K562 (cell line): ENCODE measurements around the gene IL12B. TPM values are rescaled to one million over a fixed set of nuclear protein-coding genes. Genes with fewer than 3 reads are reported as not detected.

ENCODE experiments used
- ATAC-seq: fragments of 200-7000 bp; cut with Tn5 transposase; 3 replicates; pipeline ENCODE4 v1.9.1; 2020; ENCODE audit warnings: moderate library complexity
- BruUV-seq: library from RNA; stranded (reverse); fragments of 400-500 nt; replicated peaks from 2 replicates; lab custom pipeline; 2021; lab: Mats Ljungman, UMichigan
- CTCF ChIA-PET: fragments of 300-600 bp; formaldehyde crosslinking; extraction: SDS; loops from one replicate; lab custom pipeline; 2021; ENCODE audit warnings: low intra/inter-chr PET ratio; lab: Yijun Ruan, JAX
- POLR2A ChIA-PET: fragments of 300-600, 350-650 bp; sonication (Branson Sonifier 250); formaldehyde crosslinking; extraction: SDS; loops from one replicate; lab custom pipeline; 2021; ENCODE audit warnings: antibody characterized with exemption, inconsistent platforms; lab: Yijun Ruan, JAX
- DNase-seq, 4 experiments: peaks; one replicate each; pipeline versions ENCODE4 v3.0.0 to v3.0.0-alpha.2; 2011 to 2018; ENCODE audit warnings: low spot score in 3 of 4, mixed read lengths in 3 of 4; ENCODE audit errors: extremely low read depth in 1 of 4
- FAIRE-seq: peaks from 2 replicates; lab custom pipeline; 2011; peaks lifted over from hg19 to GRCh38; lab: Jason Lieb, UNC
- H2AFZ ChIP-seq: 2 replicates; pipeline ENCODE4 v1.6.0; 2011; ENCODE audit warnings: low read depth, low read length, control low read depth, inconsistent platforms
- H3K27ac ChIP-seq: fragments of 200-600 bp; 3 replicates; pipeline ENCODE4 v1.8.0; 2011; ENCODE audit warnings: low read depth, mild to moderate bottlenecking, control low read depth, inconsistent platforms, low read length, moderate library complexity, mixed read lengths; ENCODE audit errors: extremely low read depth
- H3K27me3 ChIP-seq, 2 experiments: fragments of 300-600 bp in 1 of 2; 2 replicates in 1 of 2; 3 replicates in 1 of 2; pipeline versions ENCODE4 v1.6.0 to v1.8.0; 2011; ENCODE audit warnings: inconsistent platforms in 2 of 2, low read length in 2 of 2, mild to moderate bottlenecking in 1 of 2, mixed read lengths in 1 of 2, moderate library complexity in 1 of 2; ENCODE audit not compliant: control insufficient read depth in 2 of 2, insufficient read depth in 2 of 2
- H3K36me3 ChIP-seq: fragments of 300-600 bp; 3 replicates; pipeline ENCODE4 v1.8.0; 2011; ENCODE audit warnings: mild to moderate bottlenecking, low read length, inconsistent platforms; ENCODE audit not compliant: control insufficient read depth, insufficient read depth
- H3K4me1 ChIP-seq, 2 experiments: fragments of 200-600 bp in 1 of 2; replicated peaks in 1 of 2; 2 replicates in 1 of 2; 3 replicates in 1 of 2; pipeline versions ENCODE4 v1.5.1 to v1.8.0; 2011; ENCODE audit warnings: inconsistent platforms in 2 of 2, low read length in 2 of 2, mild to moderate bottlenecking in 1 of 2, mixed read lengths in 1 of 2, moderate library complexity in 1 of 2; ENCODE audit not compliant: control insufficient read depth in 2 of 2, insufficient read depth in 2 of 2
- H3K4me2 ChIP-seq: 2 replicates; pipeline ENCODE4 v1.6.1; 2011; ENCODE audit warnings: low read length, control low read depth, inconsistent platforms, mixed read lengths; ENCODE audit not compliant: insufficient read depth
- H3K4me3 ChIP-seq: fragments of 200-600 bp; sonication (generic), shearing (Covaris generic); 2 replicates; pipeline ENCODE4 v1.5.1; 2016; ENCODE audit warnings: control low read depth, inconsistent platforms
- H3K79me2 ChIP-seq: fragments of 200-600 bp; 3 replicates; pipeline ENCODE4 v1.8.0; 2011; ENCODE audit warnings: low read length, inconsistent platforms; ENCODE audit not compliant: control insufficient read depth, insufficient read depth
- H3K9ac ChIP-seq, 2 experiments: 2 replicates each; pipeline versions ENCODE4 v1.6.0 to v1.6.1; 2011; ENCODE audit warnings: low read depth in 2 of 2, low read length in 2 of 2, control low read depth in 1 of 2, inconsistent platforms in 1 of 2, mild to moderate bottlenecking in 1 of 2, mixed read lengths in 1 of 2; ENCODE audit not compliant: insufficient read depth in 1 of 2
- H3K9me1 ChIP-seq: one replicate; pipeline ENCODE4 v1.6.0; 2011; ENCODE audit warnings: inconsistent platforms, mild to moderate bottlenecking, low read length, moderate library complexity; ENCODE audit not compliant: control insufficient read depth, insufficient read depth
- H3K9me3 ChIP-seq: replicated peaks from 2 replicates; pipeline ENCODE4 v1.5.1; 2011; ENCODE audit warnings: low read depth, low read length, inconsistent platforms; ENCODE audit not compliant: control insufficient read depth, insufficient read depth
- H4K20me1 ChIP-seq: replicated peaks from 2 replicates; pipeline ENCODE4 v1.6.1; 2011; ENCODE audit warnings: low read length, inconsistent platforms, mixed read lengths; ENCODE audit not compliant: control insufficient read depth, insufficient read depth
- CAMTA2 ChIP-seq: fragments of 250-450 bp; sonication (Bioruptor Pico); conservative IDR thresholded peaks from 2 replicates; pipeline ENCODE4 v1.5.1; 2022
- CEBPG ChIP-seq, 3 experiments: fragments of 200-800 bp in 1 of 3; sonication (Bioruptor generic) in 1 of 3; sonication (generic) in 1 of 3; formaldehyde crosslinking in 1 of 3; IDR thresholded peaks in 2 of 3; conservative IDR thresholded peaks in 1 of 3; 2 replicates each; pipeline versions ENCODE4 v1.6.1 to v1.8.0; 2016 to 2022; ENCODE audit warnings: missing compliant biosample characterization in 2 of 3, missing genetic modification characterization in 2 of 3, mild to moderate bottlenecking in 1 of 3, missing genetic modification reagents in 1 of 3
- MAFF ChIP-seq: IDR thresholded peaks from 2 replicates; pipeline ENCODE4 v1.6.1; 2012; ENCODE audit warnings: low read length, improper control_type of control experiment
- MYNN ChIP-seq, 2 experiments: sonication (generic); formaldehyde crosslinking in 1 of 2; IDR thresholded peaks; 2 replicates each; pipeline versions ENCODE4 v1.5.0 to v1.6.1; 2016 to 2020; ENCODE audit warnings: antibody characterized with exemption in 1 of 2, missing genetic modification reagents in 1 of 2
- NELFE ChIP-seq: IDR thresholded peaks from 2 replicates; pipeline ENCODE4 v1.6.1; 2011; ENCODE audit warnings: mild to moderate bottlenecking; ENCODE audit not compliant: insufficient read depth, insufficient read length
- RFX1 ChIP-seq: fragments of 450-650 bp; IDR thresholded peaks from 2 replicates; pipeline ENCODE4 v1.6.1; 2016; ENCODE audit warnings: mild to moderate bottlenecking, moderate library complexity
- SAFB ChIP-seq: fragments of 200-400 bp; formaldehyde crosslinking; IDR thresholded peaks from 2 replicates; pipeline ENCODE4 v1.6.1; 2017; ENCODE audit warnings: low read depth, low read length, borderline replicate concordance
- XRCC5 ChIP-seq: fragments of 200-400 bp; formaldehyde crosslinking; IDR thresholded peaks from 2 replicates; pipeline ENCODE4 v1.6.1; 2017; ENCODE audit warnings: low read depth, mild to moderate bottlenecking, low read length
- ZNF174 ChIP-seq: fragments of 250-450 bp; sonication (Bioruptor Pico); IDR thresholded peaks from 2 replicates; pipeline ENCODE4 v1.4.0; 2020; ENCODE audit warnings: mild to moderate bottlenecking
- ZNF316 ChIP-seq: fragments of 450-650 bp; IDR thresholded peaks from 2 replicates; pipeline ENCODE4 v1.6.1; 2016
- ZNF507 ChIP-seq: conservative IDR thresholded peaks from 2 replicates; pipeline ENCODE4 v1.6.1; 2017; ENCODE audit warnings: missing genetic modification characterization, missing compliant biosample characterization
- WGBS: fragments of 100-300 bp; shearing (Covaris generic); methylation state at CpG from one replicate; pipeline ENCODE4 v1.1.6; 2016; ENCODE audit warnings: low coverage, mixed read lengths; ENCODE audit not compliant: insufficient coverage; ENCODE audit errors: missing lambda C conversion rate; 5-methylcytosine and 5-hydroxymethylcytosine counted together
- in situ Hi-C: fragments of 300-500 bp; cut with MboI; formaldehyde crosslinking; loops from 4 replicates; pipeline ENCODE4 v1.15.0; 2018; ENCODE audit warnings: inconsistent platforms, mixed read lengths
- intact Hi-C: fragments of 100-400 bp; cut with micrococcal nuclease; formaldehyde crosslinking; loops from 2 replicates; pipeline ENCODE4 v1.14.2; 2022
- polyA plus RNA-seq, 8 experiments: library from polyadenylated mRNA; depleted of rRNA in 4 of 8; stranded (reverse) in 5 of 8; unstranded in 3 of 8; fragments of >200 nt; fragmentation: Nextera tagmentation in 2 of 8; fragmentation: Illumina TruSeq in 1 of 8; extraction: Ambion mirVana in 2 of 8; extraction: Trizol in 1 of 8; gene quantifications; 2 replicates each; pipeline versions ENCODE4 v1.2.1 to v1.2.3, GENCODE V29; 2011 to 2014; ENCODE audit warnings: inconsistent platforms in 1 of 8, missing spikeins in 1 of 8
- total RNA-seq, 7 experiments: library from RNA; depleted of rRNA in 6 of 7; stranded (reverse); fragments of >200 nt in 6 of 7; fragmentation: Illumina TruSeq in 2 of 7; extraction: Trizol in 2 of 7; gene quantifications; 2 replicates each; pipeline versions ENCODE4 v1.2.1 to v1.2.3, GENCODE V29; 2011 to 2021; ENCODE audit warnings: low replicate concordance in 1 of 7

IL12B gene
- total and polyA plus RNA-seq, 9 of the 15 experiments (the other 6 are each of a cell fraction or from before 2014, with no cell fraction given) = not detected

- TF ChIP-seq ZNF507 (tag) = no peak
- peak; percentile 77 for TF ChIP-seq MAFF
- TF ChIP-seq NELFE = no peak
- TF ChIP-seq ZNF174 (CRISPR knock-in tag) = no peak
- no peak for TF ChIP-seq XRCC5
- no peak for TF ChIP-seq MYNN (IDR thresholded peaks at IDR 0.05)
- TF ChIP-seq MYNN (CRISPR knock-in tag; IDR thresholded peaks at IDR 0.05) = no peak
- TF ChIP-seq ZNF316 = peak; percentile 82
- no peak for TF ChIP-seq CAMTA2 (CRISPR knock-in tag)
- TF ChIP-seq, all 486 proteins: peak for 5
Measured at GRCh38 chr5:159345336-159345735, 15.0 kb upstream of the IL12B start (continued).

DNA sequence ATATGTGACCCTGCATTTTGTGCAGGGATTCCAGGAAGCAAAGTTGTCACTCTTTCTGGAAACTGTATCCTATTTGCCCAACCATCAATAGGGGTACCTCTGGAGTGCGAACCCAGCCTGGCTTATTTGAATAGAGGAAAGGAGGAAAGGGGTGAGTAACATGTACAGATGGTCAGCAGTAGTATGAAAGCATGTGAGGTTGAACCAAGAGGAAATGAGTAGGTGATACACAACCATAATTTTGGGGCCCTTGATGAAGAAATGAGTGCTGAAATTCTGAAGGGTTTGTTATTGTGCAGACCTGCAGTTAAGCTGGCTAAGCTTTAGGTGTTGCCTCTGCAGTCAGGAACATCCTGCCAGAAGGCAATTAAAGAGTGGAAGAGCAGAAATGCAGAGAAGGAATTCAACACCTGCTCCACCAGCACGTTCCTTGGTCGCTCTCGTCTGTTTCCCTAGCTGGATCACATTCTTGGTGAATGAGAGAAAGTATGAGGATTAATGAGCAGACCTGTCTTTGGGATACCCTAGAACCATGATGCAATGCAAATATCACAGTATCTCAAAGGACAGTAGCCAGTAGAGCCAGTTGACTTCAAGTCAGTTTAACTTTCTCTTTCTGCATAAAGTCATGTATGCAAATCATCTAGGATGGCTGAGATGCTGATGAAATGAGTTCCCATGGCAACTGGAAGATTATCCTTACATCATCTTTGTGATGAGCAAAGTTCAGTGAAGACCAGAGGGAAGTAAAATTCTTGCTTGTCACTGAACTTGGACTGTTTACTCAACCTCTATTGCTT, 13.2 kb upstream of the IL12B start:
- H3K9me3 ChIP-seq = no peaks in the 10 kb centered on the region
- no peak overlapping the region for H3K9ac ChIP-seq
- H3K9me1 ChIP-seq = no peaks in the 10 kb centered on the region
- H3K4me2 ChIP-seq = no peak overlapping the region
- TF ChIP-seq CEBPG (CRISPR knock-in tag; IDR thresholded peaks at IDR 0.05) (no peak), CEBPG (tag; conservative IDR thresholded peaks at IDR 0.05 in 1 of 2, IDR thresholded peaks at IDR 0.05 in 1 of 2) (0 out of 4 replicates have a peak, but pooled peaks of 1 of the 2 experiments have one; percentile 17), RFX1 (peak; percentile 66), SAFB (no peak)
- WGBS = 0% methylated on average over 4 of the region's 4 CpGs
- H4K20me1 ChIP-seq = no peaks in the 10 kb centered on the region
- ChIA-PET POLR2A (no interaction called here), CTCF (no interaction called here)
- H3K27me3 ChIP-seq = peaks cover 2 to 4% of the 10 kb centered on the region in 2 experiments; a peak in 2 of 5 replicates
- no peak overlapping the region for H2AFZ ChIP-seq
- intact Hi-C loops (no loop called here), in situ Hi-C loops (no loop called here)
- no TSS peak for BruUV-seq
- ATAC-seq (no peak), DNase-seq (no peak), FAIRE-seq (no peak)
- no peaks in the 10 kb centered on the region for H3K79me2 ChIP-seq
- H3K36me3 ChIP-seq = no peaks in the 10 kb centered on the region
- no peak overlapping the region for H3K27ac ChIP-seq
- no peak overlapping the region for H3K4me3 ChIP-seq
- 0 out of 5 replicates have a peak, but pooled peaks cover 0 to 5% of the 10 kb centered on the region in 2 experiments for H3K4me1 ChIP-seq
